Neural progenitor cell (in vitro differentiated cells): Measurements from ENCODE around the gene UNC5A.

Experiments
- CTCF ChIP-seq: fragments of 200-600 bp; sonication (generic); IDR thresholded peaks from 2 replicates; pipeline ENCODE4 v1.5.1; 2017; ENCODE audit warnings: antibody characterized with exemption, mild to moderate bottlenecking
- EZH2 ChIP-seq: fragments of 200-600 bp; sonication (generic); IDR thresholded peaks from 2 replicates; pipeline ENCODE4 v1.6.1; 2017; ENCODE audit warnings: antibody characterized with exemption, mild to moderate bottlenecking, moderate library complexity
- EZH2phosphoT487 ChIP-seq: fragments of 200-600 bp; sonication (generic); IDR thresholded peaks from 2 replicates; pipeline ENCODE4 v1.6.1; 2017; ENCODE audit warnings: antibody characterized with exemption

- TF ChIP-seq CTCF (no peak), EZH2 (no peak), EZH2phosphoT487 (no peak)
Observed at GRCh38 chr5:176859916-176860315, 49.6 kb downstream of the UNC5A start.
